ENCODE data around the gene TTC22.

TTC22 gene

DNA sequence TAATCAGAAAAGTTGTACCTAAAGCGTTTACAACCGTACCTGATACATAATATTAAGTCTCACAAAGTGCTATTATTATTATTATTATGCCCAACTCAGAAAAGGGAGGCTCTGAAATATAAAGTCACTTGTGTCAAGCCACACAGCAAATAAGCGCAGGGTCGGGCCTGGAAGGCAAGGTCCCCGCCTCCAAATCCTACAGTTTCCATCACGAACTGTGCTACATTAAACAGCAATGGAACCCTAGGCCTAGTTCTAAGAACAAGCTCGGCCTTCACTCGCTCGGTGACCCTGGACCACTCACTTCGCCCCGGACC, 37.3 kb downstream of the TTC22 start:
- TF ChIP-seq CTCF (IDR thresholded peaks at IDR 0.05) = no peak

GRCh38 chr1:54758678-54759348, 42.3 kb downstream of the TTC22 start:
- no peak for TF ChIP-seq CTCF (IDR thresholded peaks at IDR 0.05)

- TF ChIP-seq CTCF (IDR thresholded peaks at IDR 0.05) = no peak
Observed at GRCh38 chr1:54757833-54758232, 43.3 kb downstream of the TTC22 start.

- TF ChIP-seq CTCF (IDR thresholded peaks at IDR 0.05) = no peak
Observed at GRCh38 chr1:54754486-54755285, 46.4 kb downstream of the TTC22 start.

DNA sequence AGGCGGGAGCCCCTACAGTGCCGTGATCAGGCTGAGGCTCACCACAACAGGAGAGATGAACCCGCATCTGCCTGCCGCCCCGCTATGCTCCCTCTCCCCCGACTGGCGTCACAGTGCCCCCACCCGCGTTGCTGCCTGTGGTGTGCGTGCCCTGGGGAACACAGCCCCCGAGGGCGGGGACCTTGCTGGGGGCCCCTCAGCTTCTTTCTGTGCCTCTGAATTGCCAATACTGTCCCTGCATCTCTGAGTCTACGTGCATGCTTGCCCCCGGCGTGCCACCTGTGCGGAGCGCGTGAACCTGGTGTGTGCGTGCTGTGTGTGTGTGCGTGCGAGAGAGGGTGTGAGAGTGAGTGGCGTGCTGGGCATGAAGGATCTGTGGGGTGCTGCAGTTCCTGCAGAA, 47.1 kb downstream of the TTC22 start:
- TF ChIP-seq CTCF (IDR thresholded peaks at IDR 0.05) = no peak

- no peak for TF ChIP-seq CTCF (IDR thresholded peaks at IDR 0.05)
Observed at GRCh38 chr1:54751426-54751825, 49.7 kb downstream of the TTC22 start.

- no peak for TF ChIP-seq CTCF (IDR thresholded peaks at IDR 0.05)
Observed at GRCh38 chr1:54750596-54750995, 50.5 kb downstream of the TTC22 start.
